Stimulated activated CD4-positive, alpha-beta T cell treated with anti-CD3 and anti-CD28 coated beads, TNF-alpha, amount 100 ng/mL, for 1 hour (primary cell): ENCODE measurements around the gene MANBA.

Source experiments
- DNase-seq, 3 donors: peaks; one replicate each; pipeline ENCODE4 v3.0.0-alpha.2; 2020; ENCODE audit warnings: low read depth in 3 of 3, low spot score in 1 of 3

The MANBA gene

GRCh38 chr4:102760645-102761295 lies at the start of gene MANBA:
Gene MANBA (minus strand): TSS chr4:102760968. CDS start chr4:102760894, 74 bp downstream.
- peak; percentile 47 to 75 (median 55) for DNase-seq

GRCh38 chr4:102809691-102810090 lies 48.9 kb upstream of the MANBA start:
- no peak for DNase-seq

GRCh38 chr4:102809190-102809589 lies 48.4 kb upstream of the MANBA start:
- no peak for DNase-seq

GRCh38 chr4:102808009-102808408 lies 47.2 kb upstream of the MANBA start:
- no peak for DNase-seq

- DNase-seq, result no peak
Measured at GRCh38 chr4:102807345-102807744, 46.6 kb upstream of the MANBA start.

GRCh38 chr4:102799816-102800215 lies 39.0 kb upstream of the MANBA start:
- DNase-seq, result no peak

- no peak for DNase-seq
Measured at GRCh38 chr4:102794999-102795398, 34.2 kb upstream of the MANBA start.

GRCh38 chr4:102792361-102792936 lies 31.7 kb upstream of the MANBA start:
- no peak for DNase-seq

GRCh38 chr4:102791318-102791835 lies 30.6 kb upstream of the MANBA start:
- DNase-seq, result no peak

- DNase-seq, result no peak
Measured at GRCh38 chr4:102789317-102789717, 28.5 kb upstream of the MANBA start.

- DNase-seq, result no peak
Measured at GRCh38 chr4:102787944-102788343, 27.2 kb upstream of the MANBA start.

GRCh38 chr4:102787096-102787881 lies 26.5 kb upstream of the MANBA start:
- DNase-seq, result no peak

- no peak for DNase-seq
Measured at GRCh38 chr4:102786279-102786678, 25.5 kb upstream of the MANBA start.

GRCh38 chr4:102783006-102783405 lies 22.2 kb upstream of the MANBA start:
- DNase-seq, result no peak

- no peak for DNase-seq
Measured at GRCh38 chr4:102781570-102781969, 20.8 kb upstream of the MANBA start.

- DNase-seq, result no peak
Measured at GRCh38 chr4:102780476-102781144, 19.8 kb upstream of the MANBA start.

- no peak for DNase-seq
Measured at GRCh38 chr4:102779204-102779603, 18.4 kb upstream of the MANBA start.

- DNase-seq, result no peak
Measured at GRCh38 chr4:102778720-102779119, 18.0 kb upstream of the MANBA start.

- DNase-seq, result no peak
Measured at GRCh38 chr4:102775805-102776204, 15.0 kb upstream of the MANBA start.

- no peak for DNase-seq
Measured at GRCh38 chr4:102774254-102774653, 13.5 kb upstream of the MANBA start.

GRCh38 chr4:102772738-102773340 lies 12.1 kb upstream of the MANBA start:
- no peak for DNase-seq
